GM18870 (cell line): Measurements from ENCODE around the gene RNF141.

Experiments
- ATAC-seq: cut with Tn5 transposase; IDR thresholded peaks from one replicate; pipeline ENCODE4 v1.9.1; 2021; ENCODE audit warnings: moderate library complexity; ENCODE audit not compliant: unreplicated experiment

RNF141 gene, protein sequence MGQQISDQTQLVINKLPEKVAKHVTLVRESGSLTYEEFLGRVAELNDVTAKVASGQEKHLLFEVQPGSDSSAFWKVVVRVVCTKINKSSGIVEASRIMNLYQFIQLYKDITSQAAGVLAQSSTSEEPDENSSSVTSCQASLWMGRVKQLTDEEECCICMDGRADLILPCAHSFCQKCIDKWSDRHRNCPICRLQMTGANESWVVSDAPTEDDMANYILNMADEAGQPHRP

DNA sequence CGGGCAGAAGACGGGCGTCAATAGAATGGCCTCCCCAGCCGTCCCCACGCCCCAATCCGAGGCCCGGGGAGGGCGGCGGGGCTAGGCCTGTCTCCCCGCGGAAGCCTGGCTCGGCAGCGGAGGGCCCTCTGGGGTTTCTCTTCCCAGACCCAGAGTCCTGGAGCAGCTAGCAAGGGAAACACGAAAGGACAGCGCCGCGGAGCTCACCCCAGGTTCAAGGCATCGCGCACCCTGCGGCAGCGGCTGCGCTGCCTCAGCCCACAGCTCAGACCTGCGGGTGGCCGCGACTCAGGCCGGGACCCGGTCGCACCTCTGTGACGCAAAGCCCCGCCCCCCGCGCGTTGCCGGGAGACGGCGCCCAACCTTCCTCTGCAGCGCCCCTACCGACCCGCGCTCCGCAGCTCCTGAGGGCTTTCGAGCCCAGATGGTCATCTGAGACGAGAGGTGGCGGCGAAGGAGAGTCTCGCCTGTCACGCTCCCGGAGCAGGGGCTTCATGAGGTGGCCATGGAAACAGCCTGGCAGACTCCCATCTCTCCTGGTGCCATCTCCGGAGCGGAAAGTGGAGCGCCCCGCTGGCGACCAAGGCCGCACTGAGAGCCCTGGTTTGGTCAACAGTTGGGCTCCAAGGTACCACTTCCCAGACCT is at the start of gene RNF141:
Gene RNF141, minus strand, starts transcription at position 273 of the 646 bp plus-strand sequence. CDS start 7,029 bp downstream, outside the sequence.
- peak; percentile 84 for ATAC-seq

DNA sequence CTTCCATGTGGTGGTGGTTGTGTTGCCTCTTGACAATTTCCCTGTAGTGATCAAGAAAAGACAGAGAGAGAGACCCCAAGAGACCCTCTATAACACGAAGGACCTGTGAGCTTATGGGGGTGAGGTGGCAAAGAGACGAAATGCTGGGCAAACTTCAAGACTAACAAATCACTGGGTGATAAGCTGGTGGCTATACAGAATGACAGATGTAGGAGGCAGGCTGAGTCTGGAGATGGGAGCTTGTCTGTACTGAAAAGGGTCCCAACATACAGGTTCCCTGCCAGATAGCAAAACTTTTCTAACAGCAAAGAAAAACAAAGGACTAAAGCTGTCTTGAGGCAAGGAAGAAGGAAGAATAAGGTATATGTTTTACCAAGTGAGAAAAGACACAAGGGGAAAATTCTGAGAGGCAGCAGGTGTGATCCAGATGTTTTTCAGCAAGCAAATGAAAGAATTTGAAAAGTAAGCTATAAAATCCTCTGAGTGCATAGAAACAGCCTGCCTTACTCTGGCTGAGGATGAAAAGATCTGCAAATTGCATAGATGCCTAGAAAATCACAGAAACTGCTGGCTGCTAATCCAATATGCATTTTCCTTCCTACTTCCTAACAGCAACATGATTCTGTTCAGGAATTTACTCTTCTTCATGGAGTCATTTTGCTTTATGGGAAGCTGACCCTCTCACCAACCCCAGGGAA is 49.4 kb upstream of the RNF141 start:
- ATAC-seq, result no peak

DNA sequence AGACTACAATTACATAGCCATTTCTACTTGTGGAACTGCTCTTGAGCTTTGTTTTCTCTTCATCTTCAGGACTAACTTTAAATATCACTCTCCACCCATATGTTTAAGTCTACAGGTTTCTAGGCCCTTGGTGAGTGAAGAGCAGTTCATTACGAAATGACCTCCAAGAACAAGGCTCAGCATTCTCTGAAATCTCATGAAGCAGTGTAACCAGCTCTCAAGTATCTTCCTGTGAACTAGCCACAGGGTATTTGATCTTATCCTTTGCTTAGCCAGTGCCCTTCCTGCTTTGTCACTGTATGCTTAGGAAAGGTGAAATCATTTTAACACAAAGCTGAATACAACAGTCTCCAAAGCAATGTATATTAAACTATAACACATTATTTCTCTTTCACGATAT is 47.9 kb upstream of the RNF141 start:
- ATAC-seq, result no peak

DNA sequence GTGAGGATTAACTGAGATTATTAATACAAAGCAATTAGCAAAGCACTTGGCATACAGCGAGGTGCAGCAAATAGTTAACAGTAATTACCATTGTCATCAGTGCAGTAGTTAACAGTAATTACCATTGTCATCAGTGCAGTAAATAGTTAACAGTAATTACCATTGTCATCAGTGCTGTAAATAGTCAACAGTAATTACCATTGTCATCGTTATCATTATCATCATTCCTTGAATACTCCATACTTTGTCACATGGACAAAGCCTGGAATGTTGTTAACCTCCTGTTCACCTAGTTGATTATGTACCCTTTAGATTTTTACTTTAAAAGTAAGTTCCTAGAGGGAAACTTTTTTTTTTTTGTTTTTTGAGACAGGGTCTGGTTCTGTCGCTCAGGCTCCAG is 47.0 kb upstream of the RNF141 start:
- no peak for ATAC-seq

DNA sequence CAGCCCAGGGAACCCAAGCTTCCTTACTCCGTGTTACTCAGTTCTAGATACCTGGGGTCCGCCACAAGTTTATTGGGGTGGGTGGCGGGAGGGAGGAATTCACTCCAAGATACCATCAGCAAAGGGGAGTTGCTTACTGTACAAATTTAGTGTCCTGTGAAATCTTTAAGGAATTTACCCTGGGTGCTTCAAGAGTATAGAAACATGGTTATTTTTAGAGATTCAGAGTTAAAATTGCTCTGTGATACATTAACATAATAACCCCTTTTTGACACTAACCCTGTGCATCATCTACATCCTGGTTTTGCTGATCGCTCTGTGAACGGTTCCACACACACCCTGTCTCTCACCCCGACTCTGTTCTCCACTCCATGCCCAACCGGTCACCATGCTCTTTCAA is 46.4 kb upstream of the RNF141 start:
- no peak for ATAC-seq

DNA sequence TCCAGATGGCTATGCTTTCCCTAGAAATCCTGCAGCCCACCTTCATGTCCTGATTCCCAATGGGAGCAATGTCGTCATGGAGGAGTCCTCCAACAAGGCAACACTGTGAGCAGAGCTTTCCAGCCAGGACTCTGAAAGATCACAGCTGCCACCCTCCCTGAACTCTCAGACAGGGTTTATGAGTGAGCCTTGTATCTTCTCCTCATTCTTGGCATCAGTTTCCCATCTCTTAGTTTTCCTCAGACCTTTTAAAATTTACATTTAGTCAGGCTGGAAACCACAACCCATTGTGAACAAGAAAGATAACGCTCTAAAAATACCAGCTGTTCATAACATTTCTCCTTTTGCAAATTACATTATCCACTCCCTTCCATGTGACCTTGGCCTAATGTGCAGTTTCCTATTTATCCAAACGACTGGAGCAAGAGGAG is 43.1 kb upstream of the RNF141 start:
- no peak for ATAC-seq

DNA sequence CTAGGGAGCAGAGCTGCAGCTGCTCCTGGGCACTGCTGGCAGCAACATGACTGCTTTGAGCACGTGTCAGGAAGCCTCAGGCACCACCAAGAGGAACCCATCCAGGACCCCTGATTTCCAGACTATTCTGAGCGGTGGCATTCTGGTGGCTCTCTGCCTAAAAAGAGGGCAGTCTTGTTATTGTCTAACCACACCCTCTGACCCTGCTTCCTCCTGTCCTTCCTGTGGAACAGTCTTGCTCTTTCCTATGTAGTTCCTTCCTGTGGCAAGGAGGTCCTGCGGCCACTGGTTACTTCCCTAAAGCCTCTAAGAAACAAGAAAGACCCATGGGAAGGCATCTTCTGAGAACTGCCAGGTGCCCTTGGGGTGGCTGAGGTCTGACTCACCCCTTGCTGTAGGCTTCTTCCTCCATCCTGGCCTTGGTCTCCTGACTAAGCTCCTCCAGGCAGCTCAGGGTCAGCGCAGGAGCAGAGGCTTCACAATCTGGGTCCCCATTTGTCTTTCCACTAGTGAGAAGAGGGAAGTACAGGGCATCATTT is 40.6 kb upstream of the RNF141 start:
- ATAC-seq, result no peak

DNA sequence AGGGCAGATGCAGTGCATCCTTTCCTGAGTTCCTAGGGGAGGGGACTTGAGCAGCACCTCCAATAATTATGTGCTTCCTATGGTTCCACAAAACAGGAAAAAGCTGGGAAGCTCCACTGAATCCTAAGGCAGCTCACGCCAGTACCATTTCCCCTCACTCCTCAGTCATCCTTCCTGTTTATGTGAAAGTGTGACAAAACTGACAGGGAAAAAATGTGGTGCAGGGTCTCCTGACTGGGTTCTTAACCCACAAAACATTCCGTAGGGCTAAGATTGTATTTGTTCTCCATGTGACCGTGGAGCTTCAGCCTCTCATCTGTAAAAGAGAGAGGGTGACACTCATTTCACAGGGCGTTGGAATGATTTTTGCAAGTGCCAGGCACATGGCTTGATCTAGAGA is 39.6 kb upstream of the RNF141 start:
- no peak for ATAC-seq

DNA sequence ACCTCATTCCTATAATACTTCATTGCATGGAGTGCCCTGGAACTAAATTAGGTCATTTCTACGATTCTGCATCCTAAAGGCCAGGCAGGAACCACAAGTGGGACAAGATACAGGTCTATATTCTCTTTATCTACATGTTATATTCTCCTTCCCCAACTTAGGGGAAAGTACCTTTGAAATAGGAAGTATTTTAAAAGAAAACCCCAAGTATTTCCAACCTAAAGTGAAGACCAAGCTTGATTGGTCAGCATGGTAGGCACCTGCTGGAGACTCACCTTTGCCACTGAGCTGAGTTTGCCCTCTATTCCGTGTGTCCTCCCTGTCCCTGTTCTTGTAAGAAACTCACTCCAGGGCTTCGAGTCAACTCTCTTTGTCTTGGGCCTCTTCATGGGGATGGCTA is 38.7 kb upstream of the RNF141 start:
- ATAC-seq, result no peak

DNA sequence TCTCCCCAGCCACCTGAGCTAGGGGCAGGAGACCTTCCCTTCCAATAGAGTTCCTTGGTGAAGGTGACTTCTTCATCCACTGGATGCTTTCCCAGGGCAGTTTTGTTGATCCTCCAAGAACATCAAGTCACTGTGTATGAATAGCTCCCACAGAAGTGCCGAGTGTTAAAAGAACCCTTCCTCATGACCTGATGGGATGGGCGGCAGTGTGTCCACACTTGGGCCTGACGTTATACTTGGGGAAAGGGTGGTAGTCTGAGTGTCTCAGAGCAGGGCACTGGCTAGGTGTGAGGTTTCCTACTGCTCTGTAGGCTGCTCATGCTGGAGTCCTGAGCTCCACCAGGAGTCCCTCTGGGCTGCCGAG is 35.0 kb upstream of the RNF141 start:
- no peak for ATAC-seq

DNA sequence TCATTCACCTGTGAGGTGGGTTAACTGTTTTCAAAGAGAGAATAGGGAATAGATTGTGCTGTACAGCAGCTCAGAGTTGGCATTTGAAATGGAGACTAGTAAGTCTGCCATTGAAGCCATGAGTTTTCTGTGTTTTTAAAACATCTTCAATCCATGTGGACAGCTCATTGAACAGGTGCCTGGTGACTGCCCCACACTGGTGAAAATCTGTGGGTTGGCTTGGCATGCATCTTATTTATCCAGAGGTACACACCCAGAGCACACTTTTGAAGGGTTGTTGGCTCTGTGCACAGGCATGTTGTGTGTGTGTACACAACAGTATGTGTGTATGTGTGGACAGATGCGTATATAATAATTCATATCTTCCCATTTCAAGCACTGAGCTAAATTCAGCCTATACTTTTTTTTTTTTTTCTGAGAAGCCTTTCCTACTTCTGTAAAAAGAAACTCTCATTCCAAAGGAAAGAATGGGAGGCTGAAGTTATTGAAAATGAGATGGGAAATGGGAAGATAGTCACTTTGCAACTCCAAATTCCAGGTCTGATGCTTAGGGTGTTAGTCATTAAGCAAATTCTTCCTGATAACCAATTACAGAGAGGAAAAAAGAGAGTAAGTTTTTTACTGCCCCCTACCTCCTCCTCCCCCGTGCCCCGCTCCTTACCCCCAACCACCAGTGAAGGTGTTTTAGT is 34.5 kb upstream of the RNF141 start:
- ATAC-seq, result no peak

DNA sequence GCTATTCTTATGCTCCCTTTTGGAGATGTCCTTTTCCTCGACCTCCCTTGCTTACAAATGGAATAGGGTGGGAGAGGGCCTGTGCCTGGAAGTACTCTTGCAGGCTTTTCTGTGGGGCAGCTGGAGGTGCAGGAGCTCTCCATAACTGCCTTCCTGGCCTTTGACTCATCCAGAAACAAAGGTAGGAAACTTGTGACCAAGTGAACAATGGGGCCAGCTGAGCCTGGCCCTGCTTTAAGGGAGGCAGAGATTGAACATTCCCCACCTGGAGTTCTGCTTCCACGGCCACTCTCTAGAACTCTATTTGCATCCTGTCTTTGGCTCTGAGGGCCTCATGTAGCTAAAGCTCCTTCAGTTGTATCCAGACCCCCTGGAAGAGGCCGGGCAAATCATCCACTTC is 32.6 kb upstream of the RNF141 start:
- no peak for ATAC-seq

DNA sequence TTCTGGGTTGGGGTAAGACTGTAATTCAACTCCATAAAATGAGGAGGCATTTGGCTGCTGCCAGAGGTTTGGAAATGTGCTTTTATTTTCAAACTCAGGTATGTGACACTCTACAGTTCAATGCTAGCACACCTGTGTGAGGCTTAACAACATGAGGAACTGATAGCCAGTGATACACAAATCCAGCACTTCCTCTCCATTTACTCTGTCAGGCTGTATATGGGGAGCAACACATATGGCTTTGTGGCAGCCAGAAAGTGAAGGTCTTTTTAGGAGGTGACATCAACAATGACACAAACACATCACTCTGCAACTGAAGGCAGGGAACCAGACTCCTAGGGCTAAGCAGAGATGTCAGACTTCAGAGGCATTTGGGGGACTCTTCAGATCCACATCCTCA is 32.0 kb upstream of the RNF141 start:
- no peak for ATAC-seq

DNA sequence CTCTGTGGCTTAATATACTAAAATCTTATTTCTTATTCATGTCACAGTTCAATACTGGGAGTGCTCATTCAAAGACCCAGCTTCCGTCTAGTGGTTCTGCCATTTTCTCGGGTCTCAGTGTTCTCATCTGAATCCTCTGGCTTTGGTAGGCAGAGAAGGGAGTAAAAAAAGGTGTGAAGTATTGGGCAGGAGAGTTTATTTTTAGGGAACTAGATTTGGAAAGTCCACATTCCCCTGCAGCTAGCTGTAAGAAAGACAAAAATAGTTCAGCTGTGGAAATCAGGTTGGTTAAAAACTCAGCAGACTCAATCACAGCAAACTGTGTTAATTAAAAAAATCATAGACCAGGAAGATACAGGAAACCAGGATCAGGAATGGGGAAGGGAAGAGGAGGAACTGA is 31.5 kb upstream of the RNF141 start:
- ATAC-seq, result no peak

DNA sequence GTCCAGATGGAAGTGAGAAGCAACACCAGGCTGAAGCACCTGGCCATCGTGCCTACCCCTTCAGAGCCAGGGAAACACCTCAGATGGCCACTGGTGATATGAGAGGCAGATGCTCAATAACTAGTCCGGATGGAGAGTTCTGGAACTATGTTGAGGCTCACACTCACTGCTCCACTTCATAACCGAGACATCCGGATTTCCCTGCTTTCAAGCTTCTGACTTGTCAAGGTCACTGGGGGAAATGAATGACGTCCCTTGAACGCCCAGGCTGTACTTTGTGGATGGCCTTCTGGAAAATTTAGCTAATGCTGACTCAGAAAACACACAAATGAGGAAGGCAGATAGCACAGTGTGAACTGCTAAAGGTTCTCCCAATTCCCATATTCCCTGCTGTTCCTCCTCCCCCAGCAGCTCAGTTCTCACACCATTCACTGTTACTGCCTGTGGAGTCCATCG is 27.5 kb upstream of the RNF141 start, which contains the start of gene LYVE1:
Gene LYVE1, minus strand, starts transcription at position 180 of the 456 bp plus-strand sequence. Its CDS starts 133 bp downstream, at position 47.
- no peak for ATAC-seq

DNA sequence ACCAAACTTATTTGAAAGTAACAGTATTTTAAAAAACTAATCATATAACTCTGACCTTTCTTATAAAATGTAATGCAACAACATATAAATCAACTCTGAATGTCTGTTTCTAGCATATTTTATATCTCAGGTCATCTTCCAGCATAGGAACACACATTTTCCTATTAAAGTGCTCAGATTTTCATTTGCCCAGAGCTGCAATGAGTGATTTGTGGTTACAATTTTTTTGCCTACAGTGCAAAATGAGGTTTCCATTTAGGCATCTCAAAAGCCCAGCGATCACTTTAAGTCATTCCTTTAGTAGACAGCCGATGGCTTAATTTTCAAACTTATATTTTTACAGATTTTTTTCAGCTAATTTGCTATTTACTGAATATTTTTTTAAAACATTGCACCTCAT is 26.5 kb upstream of the RNF141 start:
- ATAC-seq, result no peak

DNA sequence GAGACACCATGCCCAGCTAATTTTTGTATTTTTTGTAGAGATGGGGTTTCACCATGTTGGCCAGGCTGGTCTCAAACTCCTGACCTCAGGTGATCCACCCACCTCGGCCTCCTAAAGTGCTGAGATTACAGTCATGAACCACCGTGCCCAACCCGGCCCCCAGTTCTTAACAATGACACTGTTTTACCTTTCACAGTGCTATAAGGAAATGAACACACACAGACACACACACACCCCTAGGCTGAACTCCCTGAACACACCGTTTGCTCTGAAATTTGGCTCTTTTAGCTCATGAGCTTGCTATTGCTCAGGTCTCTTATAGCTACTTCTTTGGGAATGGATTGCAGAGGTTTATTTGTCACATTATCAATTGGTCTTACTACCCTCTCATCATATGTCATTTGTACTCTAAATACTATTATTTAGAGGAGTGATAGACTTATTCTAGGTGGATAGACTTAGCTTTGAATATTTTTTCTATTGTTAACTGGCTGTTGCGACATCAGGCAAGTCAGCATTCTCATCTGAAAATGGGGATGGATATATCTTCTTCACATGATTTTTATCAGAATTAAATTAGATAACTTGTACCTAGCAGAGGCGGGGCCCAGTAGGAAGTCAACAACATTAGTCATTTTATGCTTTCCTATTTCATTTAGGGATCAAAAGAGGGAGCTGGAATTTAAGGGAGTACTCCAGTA is 25.4 kb upstream of the RNF141 start:
- no peak for ATAC-seq

DNA sequence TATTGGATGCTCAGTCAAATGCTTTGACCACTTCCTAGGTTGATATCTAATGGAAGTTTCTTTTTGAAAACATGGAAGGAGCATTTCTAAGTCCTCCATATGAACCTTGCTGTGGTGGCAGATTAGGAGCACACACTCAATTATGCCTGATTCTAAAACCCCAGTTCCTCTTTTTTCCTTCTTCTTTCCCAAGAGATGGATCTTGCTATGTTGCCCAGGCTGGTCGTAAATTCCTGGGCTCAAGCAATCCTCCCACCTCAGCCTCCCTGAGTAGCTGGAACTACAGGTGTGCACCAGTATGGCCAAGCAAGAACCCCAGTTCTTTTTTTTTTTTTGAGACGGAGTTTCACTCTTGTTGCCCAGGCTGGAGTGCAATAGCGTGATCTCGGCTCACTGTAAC is 24.5 kb upstream of the RNF141 start:
- ATAC-seq, result no peak

DNA sequence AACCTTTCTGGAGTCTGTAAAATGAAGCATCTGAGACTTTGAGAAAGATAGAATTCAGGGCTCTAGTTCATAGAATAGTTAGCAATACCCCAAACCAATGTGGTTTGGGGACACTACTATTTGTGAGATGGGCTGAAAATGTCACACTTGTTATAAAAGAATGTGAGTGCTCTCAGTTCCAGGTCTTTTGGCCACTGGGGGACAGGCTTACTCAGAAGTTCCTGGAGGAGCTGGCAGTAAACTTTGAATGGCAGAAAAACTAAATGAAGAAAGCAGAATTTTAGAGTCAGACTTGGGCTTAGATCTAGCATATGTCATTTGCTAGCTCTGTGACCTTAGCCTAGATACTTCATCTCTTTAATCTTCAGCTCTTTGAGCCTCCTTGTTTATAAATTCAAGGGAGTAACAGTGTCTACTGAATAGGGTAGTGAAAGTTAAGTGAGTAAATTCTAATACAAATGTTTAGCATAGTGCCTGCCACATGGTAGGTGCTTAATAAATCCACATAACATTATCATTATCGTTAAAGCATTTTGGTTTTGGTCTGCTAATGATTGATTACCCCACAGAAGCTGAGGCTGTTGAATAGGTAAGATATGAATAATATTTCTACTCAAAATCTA is 23.8 kb upstream of the RNF141 start:
- no peak for ATAC-seq

DNA sequence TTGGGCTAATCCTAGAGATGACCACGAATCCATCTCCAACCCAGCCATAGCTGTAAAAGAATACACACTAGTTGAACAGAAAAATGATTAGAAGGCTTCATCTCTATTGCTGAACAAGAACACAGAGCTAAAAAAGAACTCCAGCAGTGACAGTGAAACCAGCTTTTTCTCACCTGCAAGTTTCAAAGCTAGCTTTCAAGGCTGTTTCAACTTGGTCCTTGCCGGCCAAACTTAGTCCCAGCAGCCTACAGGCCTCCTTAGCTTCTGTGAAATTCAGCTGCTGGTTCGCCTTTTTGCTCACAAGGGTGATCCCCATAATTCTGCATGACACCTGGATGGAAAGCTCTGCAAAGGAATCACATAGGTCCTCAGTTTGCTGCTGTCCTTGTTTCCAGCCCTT is 23.0 kb upstream of the RNF141 start:
- ATAC-seq, result no peak
